ENCODE measurements around the gene SOX18.

The SOX18 gene

GRCh38 chr20:64011366-64011779 lies 38.1 kb downstream of the SOX18 start:
- H3K4me3 ChIP-seq (ENCODE audit: low read depth, low read length) = no peak overlapping the region
- no peak for TF ChIP-seq CTCF (IDR thresholded peaks at IDR 0.05; ENCODE audit: borderline replicate concordance, insufficient read depth, low read depth, low read length)

- no peak overlapping the region for H3K4me3 ChIP-seq (ENCODE audit: low read depth, low read length)
- TF ChIP-seq CTCF (IDR thresholded peaks at IDR 0.05; ENCODE audit: borderline replicate concordance, insufficient read depth, low read depth, low read length) = no peak
Observed at GRCh38 chr20:64010711-64011237, 38.7 kb downstream of the SOX18 start.

- no peak overlapping the region for H3K4me3 ChIP-seq (ENCODE audit: low read depth, low read length)
Observed at GRCh38 chr20:64009811-64010387, 39.5 kb downstream of the SOX18 start.

GRCh38 chr20:64006902-64007301 lies 42.5 kb downstream of the SOX18 start:
- no peak overlapping the region for H3K4me3 ChIP-seq (ENCODE audit: low read depth, low read length)
- no peak for TF ChIP-seq CTCF (IDR thresholded peaks at IDR 0.05; ENCODE audit: borderline replicate concordance, insufficient read depth, low read depth, low read length)

More at GRCh38 chr20:64009811-64010387, 39.5 kb downstream of the SOX18 start:
- no peak for TF ChIP-seq CTCF (IDR thresholded peaks at IDR 0.05; ENCODE audit: borderline replicate concordance, insufficient read depth, low read depth, low read length)

- H3K4me3 ChIP-seq (ENCODE audit: low read depth, low read length) = no peak overlapping the region
- TF ChIP-seq CTCF (IDR thresholded peaks at IDR 0.05; ENCODE audit: borderline replicate concordance, insufficient read depth, low read depth, low read length) = no peak
Observed at GRCh38 chr20:64006490-64006889, 42.9 kb downstream of the SOX18 start.

GRCh38 chr20:64005394-64005793 lies 44.0 kb downstream of the SOX18 start:
- TF ChIP-seq CTCF (IDR thresholded peaks at IDR 0.05; ENCODE audit: borderline replicate concordance, insufficient read depth, low read depth, low read length) = no peak
- H3K4me3 ChIP-seq (ENCODE audit: low read depth, low read length) = no peak overlapping the region

- H3K4me3 ChIP-seq (ENCODE audit: low read depth, low read length) = no peak overlapping the region
- no peak for TF ChIP-seq CTCF (IDR thresholded peaks at IDR 0.05; ENCODE audit: borderline replicate concordance, insufficient read depth, low read depth, low read length)
Observed at GRCh38 chr20:64003960-64004725, 45.3 kb downstream of the SOX18 start.
